IPS DF 6.9 (cell line): ENCODE results near the gene CHRM2.

Source experiments
- DNase-seq: peaks from one replicate; pipeline ENCODE4 v3.0.0-alpha.2; 2013; ENCODE audit warnings: low read depth, low spot score
- H3K27ac ChIP-seq: one replicate; pipeline ENCODE4 v1.5.1; 2013; ENCODE audit warnings: low read length, control low read depth
- H3K27me3 ChIP-seq: 2 replicates; pipeline ENCODE4 v1.6.1; 2013; ENCODE audit warnings: mild to moderate bottlenecking, low read length; ENCODE audit not compliant: control insufficient read depth, insufficient read depth
- H3K36me3 ChIP-seq: 2 replicates; pipeline ENCODE4 v1.6.1; 2013; ENCODE audit warnings: low read length; ENCODE audit not compliant: control insufficient read depth, insufficient read depth
- H3K4me1 ChIP-seq: 2 replicates; pipeline ENCODE4 v1.6.1; 2013; ENCODE audit warnings: low read length; ENCODE audit not compliant: control insufficient read depth, insufficient read depth
- H3K4me3 ChIP-seq: 2 replicates; pipeline ENCODE4 v1.5.1; 2013; ENCODE audit warnings: mild to moderate bottlenecking, low read length
- H3K9me3 ChIP-seq: 2 replicates; pipeline ENCODE4 v1.6.1; 2013; ENCODE audit warnings: low read length, inconsistent platforms; ENCODE audit not compliant: control insufficient read depth, insufficient read depth
- WGBS: extraction: QIAGEN DNeasy Blood & Tissue Kit; methylation state at CpG from one replicate; pipeline ENCODE4 v1.1.7; 2013; ENCODE audit warnings: mixed read lengths, missing lambda C conversion rate; ENCODE audit not compliant: insufficient read length, insufficient coverage; 5-methylcytosine and 5-hydroxymethylcytosine counted together

CHRM2 gene

GRCh38 chr7:136925556-136925955, 57.1 kb downstream of the CHRM2 start:
- H3K4me3 ChIP-seq, result no peak overlapping the region
- no peaks in the 10 kb centered on the region for H3K9me3 ChIP-seq
- no peak for DNase-seq
- H3K27me3 ChIP-seq, result no peaks in the 10 kb centered on the region
- no peak overlapping the region for H3K27ac ChIP-seq
- no peaks in the 10 kb centered on the region for H3K4me1 ChIP-seq
- no peaks in the 10 kb centered on the region for H3K36me3 ChIP-seq

- Histone ChIP-seq H3K4me1 (no peaks in the 10 kb centered on the region), H3K36me3 (no peaks in the 10 kb centered on the region), H3K27me3 (no peaks in the 10 kb centered on the region), H3K27ac (no peak overlapping the region), H3K4me3 (no peak overlapping the region), H3K9me3 (no peaks in the 10 kb centered on the region)
- no peak for DNase-seq
- no CpG with 5 or more reads among the region's 3 CpGs for WGBS
Measured at GRCh38 chr7:136931169-136931867, 62.9 kb downstream of the CHRM2 start.

- H3K4me1 ChIP-seq, result no peaks in the 10 kb centered on the region
- no peaks in the 10 kb centered on the region for H3K9me3 ChIP-seq
- H3K36me3 ChIP-seq, result no peaks in the 10 kb centered on the region
- no peak overlapping the region for H3K27ac ChIP-seq
- no peak overlapping the region for H3K4me3 ChIP-seq
- no peaks in the 10 kb centered on the region for H3K27me3 ChIP-seq
- WGBS, result no CpG with 5 or more reads among the region's 5 CpGs
- no peak for DNase-seq
Measured at GRCh38 chr7:136937436-136937835, 69.0 kb downstream of the CHRM2 start.

GRCh38 chr7:136938476-136938875, 70.0 kb downstream of the CHRM2 start:
- no peak for DNase-seq
- H3K4me1 ChIP-seq, result no peaks in the 10 kb centered on the region
- no CpG with 5 or more reads among the region's 13 CpGs for WGBS
- no peak overlapping the region for H3K27ac ChIP-seq
- H3K27me3 ChIP-seq, result no peaks in the 10 kb centered on the region
- no peak overlapping the region for H3K4me3 ChIP-seq
- H3K9me3 ChIP-seq, result no peaks in the 10 kb centered on the region
- H3K36me3 ChIP-seq, result no peaks in the 10 kb centered on the region

GRCh38 chr7:136940122-136940521, 71.7 kb downstream of the CHRM2 start:
- no peaks in the 10 kb centered on the region for H3K36me3 ChIP-seq

GRCh38 chr7:136940917-136941316, 72.5 kb downstream of the CHRM2 start:
- Histone ChIP-seq H3K27ac (no peak overlapping the region), H3K4me1 (no peaks in the 10 kb centered on the region), H3K4me3 (no peak overlapping the region), H3K27me3 (no peaks in the 10 kb centered on the region), H3K36me3 (no peaks in the 10 kb centered on the region), H3K9me3 (no peaks in the 10 kb centered on the region)
- no peak for DNase-seq
- no CpG with 5 or more reads among the region's 1 CpG for WGBS

More at GRCh38 chr7:136940122-136940521, 71.7 kb downstream of the CHRM2 start:
- DNase-seq, result no peak
- WGBS, result no CpG with 5 or more reads among the region's 4 CpGs
- no peaks in the 10 kb centered on the region for H3K27me3 ChIP-seq
- no peak overlapping the region for H3K4me3 ChIP-seq
- no peaks in the 10 kb centered on the region for H3K4me1 ChIP-seq
- no peaks in the 10 kb centered on the region for H3K9me3 ChIP-seq
- H3K27ac ChIP-seq, result no peak overlapping the region

- Histone ChIP-seq H3K27ac (no peak overlapping the region), H3K9me3 (no peaks in the 10 kb centered on the region), H3K4me1 (no peaks in the 10 kb centered on the region), H3K36me3 (no peaks in the 10 kb centered on the region), H3K4me3 (no peak overlapping the region), H3K27me3 (no peaks in the 10 kb centered on the region)
- no peak for DNase-seq
- no CpG with 5 or more reads among the region's 1 CpG for WGBS
Measured at GRCh38 chr7:136941816-136942215, 73.4 kb downstream of the CHRM2 start.

GRCh38 chr7:136942401-136942800, 73.9 kb downstream of the CHRM2 start:
- Histone ChIP-seq H3K9me3 (no peaks in the 10 kb centered on the region), H3K4me3 (no peak overlapping the region)

GRCh38 chr7:136942994-136943393, 74.5 kb downstream of the CHRM2 start:
- Histone ChIP-seq H3K4me1 (no peaks in the 10 kb centered on the region), H3K4me3 (no peak overlapping the region), H3K36me3 (no peaks in the 10 kb centered on the region), H3K27me3 (no peaks in the 10 kb centered on the region), H3K27ac (no peak overlapping the region), H3K9me3 (no peaks in the 10 kb centered on the region)
- WGBS, result no CpG with 5 or more reads among the region's 1 CpG
- no peak for DNase-seq

More at GRCh38 chr7:136942401-136942800, 73.9 kb downstream of the CHRM2 start:
- H3K27me3 ChIP-seq, result no peaks in the 10 kb centered on the region
- no peak for DNase-seq
- H3K27ac ChIP-seq, result no peak overlapping the region
- H3K36me3 ChIP-seq, result no peaks in the 10 kb centered on the region
- H3K4me1 ChIP-seq, result no peaks in the 10 kb centered on the region

GRCh38 chr7:136947347-136947746, 78.9 kb downstream of the CHRM2 start:
- Histone ChIP-seq H3K27me3 (no peaks in the 10 kb centered on the region), H3K4me3 (no peak overlapping the region), H3K4me1 (no peaks in the 10 kb centered on the region), H3K9me3 (no peaks in the 10 kb centered on the region), H3K36me3 (no peaks in the 10 kb centered on the region), H3K27ac (no peak overlapping the region)
- DNase-seq, result no peak

GRCh38 chr7:136950331-136950730, 81.9 kb downstream of the CHRM2 start:
- no peak overlapping the region for H3K4me3 ChIP-seq
- no peaks in the 10 kb centered on the region for H3K27me3 ChIP-seq
- no peaks in the 10 kb centered on the region for H3K4me1 ChIP-seq
- no peaks in the 10 kb centered on the region for H3K9me3 ChIP-seq
- H3K27ac ChIP-seq, result no peak overlapping the region
- no peak for DNase-seq
- no CpG with 5 or more reads among the region's 3 CpGs for WGBS
- no peaks in the 10 kb centered on the region for H3K36me3 ChIP-seq
